HepG2 (cell line): Measurements from ENCODE around the gene RHBG. TPM values are rescaled to one million over a fixed set of nuclear protein-coding genes. Genes with fewer than 3 reads are reported as not detected.

Experiments used
- CBX2 ChIP-seq, 2 experiments: fragments of 200-600 bp in 1 of 2; sonication (generic); formaldehyde crosslinking in 1 of 2; IDR thresholded peaks; 2 replicates each; pipeline versions ENCODE4 v1.7.0 to v1.8.1; 2018 to 2022; ENCODE audit warnings: low read depth in 2 of 2, low read length in 1 of 2, mild to moderate bottlenecking in 1 of 2, missing genetic modification reagents in 1 of 2
- GABPB1 ChIP-seq: IDR thresholded peaks from 2 replicates; pipeline ENCODE4 v1.6.1; 2016; ENCODE audit warnings: mild to moderate bottlenecking, missing genetic modification reagents, moderate library complexity, missing compliant biosample characterization
- GATAD1 ChIP-seq: IDR thresholded peaks from 2 replicates; pipeline ENCODE4 v1.6.1; 2016; ENCODE audit warnings: missing genetic modification reagents, missing compliant biosample characterization
- HDAC2 ChIP-seq: sonication (generic); formaldehyde crosslinking; IDR thresholded peaks from 2 replicates; pipeline ENCODE4 v1.4.0; 2020; ENCODE audit warnings: missing genetic modification reagents
- HDAC6 ChIP-seq: fragments of 200-600 bp; sonication (generic); IDR thresholded peaks from 2 replicates; pipeline ENCODE4 v1.7.0; 2017; ENCODE audit warnings: mild to moderate bottlenecking, antibody characterized with exemption, low read length, low read depth
- NFATC3 ChIP-seq: sonication (generic); formaldehyde crosslinking; IDR thresholded peaks from 2 replicates; pipeline ENCODE4 v1.5.1; 2020; ENCODE audit warnings: mild to moderate bottlenecking, missing genetic modification reagents
- RARG ChIP-seq: sonication (generic); formaldehyde crosslinking; IDR thresholded peaks from 2 replicates; pipeline ENCODE4 v1.4.0; 2020; ENCODE audit warnings: low read depth, mild to moderate bottlenecking, missing genetic modification reagents
- REXO4 ChIP-seq: sonication (generic); formaldehyde crosslinking; IDR thresholded peaks from 2 replicates; pipeline ENCODE4 v1.8.0; 2022; ENCODE audit warnings: missing genetic modification reagents, mild to moderate bottlenecking, borderline replicate concordance
- SYNCRIP ChIP-seq: fragments of 200-400 bp; formaldehyde crosslinking; IDR thresholded peaks from 2 replicates; pipeline ENCODE4 v1.6.1; 2018; ENCODE audit warnings: mild to moderate bottlenecking, low read depth, low read length; ENCODE audit not compliant: insufficient read depth
- ZKSCAN1 ChIP-seq: fragments of 150-350 bp; IDR thresholded peaks from 2 replicates; pipeline ENCODE4 v1.6.1; 2014; ENCODE audit warnings: low read length
- ZKSCAN8 ChIP-seq: IDR thresholded peaks from 2 replicates; pipeline ENCODE4 v1.6.1; 2016; ENCODE audit warnings: borderline replicate concordance, missing genetic modification reagents, missing compliant biosample characterization
- ZNF543 ChIP-seq: sonication (generic); formaldehyde crosslinking; IDR thresholded peaks from 2 replicates; pipeline ENCODE4 v1.4.0; 2020; ENCODE audit warnings: mild to moderate bottlenecking, missing genetic modification reagents
- ZNF552 ChIP-seq: sonication (generic); formaldehyde crosslinking; IDR thresholded peaks from 2 replicates; pipeline ENCODE4 v1.9.0; 2022; ENCODE audit warnings: missing genetic modification reagents, mild to moderate bottlenecking, borderline replicate concordance
- ZNF557 ChIP-seq: sonication (generic); formaldehyde crosslinking; IDR thresholded peaks from 2 replicates; pipeline ENCODE4 v1.4.0; 2020; ENCODE audit warnings: missing genetic modification reagents
- ZNF768 ChIP-seq: sonication (generic); formaldehyde crosslinking; IDR thresholded peaks from 2 replicates; pipeline ENCODE4 v1.4.0; 2020; ENCODE audit warnings: missing genetic modification reagents
- ZNF879 ChIP-seq: sonication (generic); formaldehyde crosslinking; IDR thresholded peaks from 2 replicates; pipeline ENCODE4 v1.8.1; 2023; ENCODE audit warnings: missing genetic modification reagents
- polyA plus RNA-seq, 8 experiments: library from polyadenylated mRNA; depleted of rRNA in 3 of 8; stranded (reverse) in 7 of 8; unstranded in 1 of 8; fragments of >200 nt; fragmentation: Illumina TruSeq in 4 of 8; extraction: Trizol in 4 of 8; gene quantifications; 2 replicates each; pipeline versions ENCODE4 v1.2.1 to v1.2.3, GENCODE V29; 2011 to 2016; ENCODE audit warnings: low read depth in 4 of 8, missing spikeins in 1 of 8, mixed read lengths in 1 of 8; ENCODE audit not compliant: insufficient read depth in 1 of 8
- total RNA-seq, 5 experiments: library from RNA; depleted of rRNA; stranded (reverse); fragments of >200 nt; fragmentation: Illumina TruSeq; extraction: Trizol; gene quantifications; 2 replicates each; pipeline ENCODE4 v1.2.3, GENCODE V29; 2016; ENCODE audit warnings: low read depth in 1 of 5
- TF ChIP-seq, protein P1 (sequence below): sonication (generic); formaldehyde crosslinking; IDR thresholded peaks from 2 replicates; pipeline ENCODE4 v1.5.1; 2020; ENCODE audit warnings: mild to moderate bottlenecking, missing genetic modification reagents, moderate library complexity
- TF ChIP-seq, protein P2 (sequence below): sonication (generic); formaldehyde crosslinking; IDR thresholded peaks from 2 replicates; pipeline ENCODE4 v1.4.0; 2020; ENCODE audit warnings: missing genetic modification reagents; ENCODE audit errors: not compliant biosample characterization
- TF ChIP-seq, protein P3 (sequence below): sonication (generic); formaldehyde crosslinking; IDR thresholded peaks from 2 replicates; pipeline ENCODE4 v1.9.0; 2021; ENCODE audit warnings: missing genetic modification reagents, borderline replicate concordance
- TF ChIP-seq, protein P4 (sequence below): IDR thresholded peaks from 2 replicates; pipeline ENCODE4 v1.6.1; 2016; ENCODE audit warnings: missing compliant biosample characterization, missing genetic modification reagents, borderline replicate concordance
- TF ChIP-seq, protein P5 (sequence below): sonication (generic); formaldehyde crosslinking; IDR thresholded peaks from 2 replicates; pipeline ENCODE4 v1.5.0; 2020; ENCODE audit warnings: missing genetic modification reagents

RHBG gene
- total and polyA plus RNA-seq, 2 of the 13 experiments (the other 11 are each of a cell fraction or from before 2014, with no cell fraction given), result 61.8 to 73.5 TPM

DNA sequence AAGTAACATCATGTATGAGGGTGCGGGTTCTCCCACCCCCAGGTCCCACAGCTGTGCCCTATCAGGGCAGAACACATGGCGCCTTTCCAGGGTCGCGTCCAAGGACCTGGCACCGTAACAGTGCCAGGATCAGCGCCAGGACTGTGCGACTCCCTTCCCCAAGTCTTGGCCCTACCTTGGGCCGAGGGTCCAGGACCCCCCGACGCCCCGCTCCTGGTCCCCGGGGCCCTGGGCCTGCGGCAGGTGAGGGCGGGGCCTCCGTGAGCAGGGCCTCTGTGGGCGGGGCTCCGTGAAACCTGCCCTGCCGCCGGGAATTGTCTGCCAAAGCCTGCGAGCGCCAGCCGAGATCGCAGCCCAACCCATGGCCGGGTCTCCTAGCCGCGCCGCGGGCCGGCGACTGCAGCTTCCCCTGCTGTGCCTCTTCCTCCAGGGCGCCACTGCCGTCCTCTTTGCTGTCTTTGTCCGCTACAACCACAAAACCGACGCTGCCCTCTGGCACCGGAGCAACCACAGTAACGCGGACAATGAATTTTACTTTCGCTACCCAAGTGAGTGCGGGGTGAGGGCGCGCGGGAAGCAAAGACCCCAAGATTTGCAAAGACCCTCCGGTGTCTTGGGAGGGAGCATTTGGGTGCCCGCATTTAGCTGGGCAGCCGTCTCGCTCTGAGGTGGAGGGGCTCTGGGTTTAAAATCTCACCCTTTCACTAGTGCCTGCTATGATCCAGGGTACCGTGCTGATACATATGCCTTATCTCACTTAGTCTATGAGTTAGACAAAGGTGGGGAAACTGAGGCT is at the start of gene RHBG (continued):
- TF ChIP-seq, protein P1, sequence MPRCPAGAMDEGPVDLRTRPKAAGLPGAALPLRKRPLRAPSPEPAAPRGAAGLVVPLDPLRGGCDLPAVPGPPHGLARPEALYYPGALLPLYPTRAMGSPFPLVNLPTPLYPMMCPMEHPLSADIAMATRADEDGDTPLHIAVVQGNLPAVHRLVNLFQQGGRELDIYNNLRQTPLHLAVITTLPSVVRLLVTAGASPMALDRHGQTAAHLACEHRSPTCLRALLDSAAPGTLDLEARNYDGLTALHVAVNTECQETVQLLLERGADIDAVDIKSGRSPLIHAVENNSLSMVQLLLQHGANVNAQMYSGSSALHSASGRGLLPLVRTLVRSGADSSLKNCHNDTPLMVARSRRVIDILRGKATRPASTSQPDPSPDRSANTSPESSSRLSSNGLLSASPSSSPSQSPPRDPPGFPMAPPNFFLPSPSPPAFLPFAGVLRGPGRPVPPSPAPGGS (CRISPR knock-in tag), result no peak
- TF ChIP-seq ZNF543 (CRISPR knock-in tag) (peak; percentile 55; the same call in 1 of the 2 replicates), ZNF552 (CRISPR knock-in tag) (no peak), HDAC2 (CRISPR knock-in tag) (no peak), RARG (no peak), HDAC6 (no peak), ZNF557 (no peak), REXO4 (CRISPR knock-in tag) (no peak), ZKSCAN8 (CRISPR knock-in tag) (no peak; the same call in 1 of the 2 replicates), GATAD1 (peak; percentile 48; the same call in 1 of the 2 replicates), ZNF879 (no peak), CBX2 (IDR thresholded peaks at IDR 0.05; ENCODE audit: low read depth, low read length) (no peak), CBX2 (CRISPR knock-in tag; IDR thresholded peaks at IDR 0.05; ENCODE audit: low read depth) (no peak), ZKSCAN1 (no peak), ZNF768 (CRISPR knock-in tag) (peak; percentile 51; the same call in 1 of the 2 replicates), GABPB1 (CRISPR knock-in tag) (peak; percentile 75; the same call in 1 of the 2 replicates), SYNCRIP (no peak), NFATC3 (CRISPR knock-in tag) (no peak)
- TF ChIP-seq, protein P2, sequence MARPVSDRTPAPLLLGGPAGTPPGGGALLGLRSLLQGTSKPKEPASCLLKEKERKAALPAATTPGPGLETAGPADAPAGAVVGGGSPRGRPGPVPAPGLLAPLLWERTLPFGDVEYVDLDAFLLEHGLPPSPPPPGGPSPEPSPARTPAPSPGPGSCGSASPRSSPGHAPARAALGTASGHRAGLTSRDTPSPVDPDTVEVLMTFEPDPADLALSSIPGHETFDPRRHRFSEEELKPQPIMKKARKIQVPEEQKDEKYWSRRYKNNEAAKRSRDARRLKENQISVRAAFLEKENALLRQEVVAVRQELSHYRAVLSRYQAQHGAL (CRISPR knock-in tag), result peak; percentile 11
- TF ChIP-seq, protein P3, sequence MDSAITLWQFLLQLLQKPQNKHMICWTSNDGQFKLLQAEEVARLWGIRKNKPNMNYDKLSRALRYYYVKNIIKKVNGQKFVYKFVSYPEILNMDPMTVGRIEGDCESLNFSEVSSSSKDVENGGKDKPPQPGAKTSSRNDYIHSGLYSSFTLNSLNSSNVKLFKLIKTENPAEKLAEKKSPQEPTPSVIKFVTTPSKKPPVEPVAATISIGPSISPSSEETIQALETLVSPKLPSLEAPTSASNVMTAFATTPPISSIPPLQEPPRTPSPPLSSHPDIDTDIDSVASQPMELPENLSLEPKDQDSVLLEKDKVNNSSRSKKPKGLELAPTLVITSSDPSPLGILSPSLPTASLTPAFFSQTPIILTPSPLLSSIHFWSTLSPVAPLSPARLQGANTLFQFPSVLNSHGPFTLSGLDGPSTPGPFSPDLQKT (CRISPR knock-in tag), result no peak
- TF ChIP-seq, protein P4, sequence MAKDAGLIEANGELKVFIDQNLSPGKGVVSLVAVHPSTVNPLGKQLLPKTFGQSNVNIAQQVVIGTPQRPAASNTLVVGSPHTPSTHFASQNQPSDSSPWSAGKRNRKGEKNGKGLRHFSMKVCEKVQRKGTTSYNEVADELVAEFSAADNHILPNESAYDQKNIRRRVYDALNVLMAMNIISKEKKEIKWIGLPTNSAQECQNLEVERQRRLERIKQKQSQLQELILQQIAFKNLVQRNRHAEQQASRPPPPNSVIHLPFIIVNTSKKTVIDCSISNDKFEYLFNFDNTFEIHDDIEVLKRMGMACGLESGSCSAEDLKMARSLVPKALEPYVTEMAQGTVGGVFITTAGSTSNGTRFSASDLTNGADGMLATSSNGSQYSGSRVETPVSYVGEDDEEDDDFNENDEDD (CRISPR knock-in tag), result no peak
- TF ChIP-seq, protein P5, sequence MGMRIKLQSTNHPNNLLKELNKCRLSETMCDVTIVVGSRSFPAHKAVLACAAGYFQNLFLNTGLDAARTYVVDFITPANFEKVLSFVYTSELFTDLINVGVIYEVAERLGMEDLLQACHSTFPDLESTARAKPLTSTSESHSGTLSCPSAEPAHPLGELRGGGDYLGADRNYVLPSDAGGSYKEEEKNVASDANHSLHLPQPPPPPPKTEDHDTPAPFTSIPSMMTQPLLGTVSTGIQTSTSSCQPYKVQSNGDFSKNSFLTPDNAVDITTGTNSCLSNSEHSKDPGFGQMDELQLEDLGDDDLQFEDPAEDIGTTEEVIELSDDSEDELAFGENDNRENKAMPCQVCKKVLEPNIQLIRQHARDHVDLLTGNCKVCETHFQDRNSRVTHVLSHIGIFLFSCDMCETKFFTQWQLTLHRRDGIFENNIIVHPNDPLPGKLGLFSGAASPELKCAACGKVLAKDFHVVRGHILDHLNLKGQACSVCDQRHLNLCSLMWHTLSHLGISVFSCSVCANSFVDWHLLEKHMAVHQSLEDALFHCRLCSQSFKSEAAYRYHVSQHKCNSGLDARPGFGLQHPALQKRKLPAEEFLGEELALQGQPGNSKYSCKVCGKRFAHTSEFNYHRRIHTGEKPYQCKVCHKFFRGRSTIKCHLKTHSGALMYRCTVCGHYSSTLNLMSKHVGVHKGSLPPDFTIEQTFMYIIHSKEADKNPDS (CRISPR knock-in tag), result no peak
